Keratinocyte (primary cell): ENCODE results near the gene HIC2. TPM values are rescaled to one million over a fixed set of nuclear protein-coding genes. Genes with fewer than 3 reads are reported as not detected.
"Not testable (repeated sequence)": the region's sequence is repeated elsewhere in the genome, so short reads cannot be mapped to it uniquely, and the experiment has no call there.

Experiments used
- DNase-seq: peaks from one replicate; pipeline ENCODE4 v3.0.0-alpha.2; 2011; ENCODE audit warnings: low read depth, missing footprints, low spot score
- FAIRE-seq: peaks from 2 replicates; lab custom pipeline; 2011; peaks lifted over from hg19 to GRCh38; lab: Jason Lieb, UNC
- H2AFZ ChIP-seq: 2 replicates; pipeline ENCODE4 v1.6.0; 2012; ENCODE audit warnings: low read length, control low read depth, inconsistent platforms; ENCODE audit not compliant: control insufficient read depth
- H3K27ac ChIP-seq: 2 replicates; pipeline ENCODE4 v1.5.1; 2011; ENCODE audit warnings: low read length; ENCODE audit not compliant: control insufficient read depth, insufficient read depth
- H3K27me3 ChIP-seq: 3 replicates; pipeline ENCODE4 v1.6.0; 2011; ENCODE audit warnings: low read length; ENCODE audit not compliant: control insufficient read depth, insufficient read depth; ENCODE audit errors: extremely low read depth
- H3K36me3 ChIP-seq, 2 experiments: 2 replicates in 1 of 2; 3 replicates in 1 of 2; pipeline ENCODE4 v1.5.1; 2011; ENCODE audit warnings: low read length in 2 of 2, mild to moderate bottlenecking in 1 of 2; ENCODE audit not compliant: control insufficient read depth in 2 of 2, insufficient read depth in 2 of 2; ENCODE audit errors: extremely low read depth in 1 of 2
- H3K4me1 ChIP-seq: 3 replicates; pipeline ENCODE4 v1.5.1; 2011; ENCODE audit warnings: low read length; ENCODE audit not compliant: control insufficient read depth, insufficient read depth; ENCODE audit errors: extremely low read depth
- H3K4me2 ChIP-seq: 3 replicates; pipeline ENCODE4 v1.6.0; 2011; ENCODE audit warnings: low read depth, low read length; ENCODE audit not compliant: control insufficient read depth, insufficient read depth; ENCODE audit errors: extremely low read depth
- H3K4me3 ChIP-seq, 3 experiments: fragments of 200-600 bp in 1 of 3; sonication (generic) in 1 of 3; 2 replicates in 2 of 3; 3 replicates in 1 of 3; pipeline ENCODE4 v1.5.1; 2011 to 2016; ENCODE audit warnings: low read length in 3 of 3, mild to moderate bottlenecking in 3 of 3, control low read depth in 2 of 3, inconsistent platforms in 1 of 3, low read depth in 1 of 3, mixed read lengths in 1 of 3, mixed run types in 1 of 3, moderate library complexity in 1 of 3; ENCODE audit not compliant: control insufficient read depth in 2 of 3, insufficient read depth in 2 of 3; ENCODE audit errors: extremely low read depth in 1 of 3
- H3K79me2 ChIP-seq: 2 replicates; pipeline ENCODE4 v1.6.0; 2012; ENCODE audit warnings: low read length; ENCODE audit not compliant: control insufficient read depth, insufficient read depth
- H3K9ac ChIP-seq: 3 replicates; pipeline ENCODE4 v1.6.0; 2011; ENCODE audit warnings: low read length; ENCODE audit not compliant: control insufficient read depth, insufficient read depth; ENCODE audit errors: extremely low read depth
- H3K9me1 ChIP-seq: 3 replicates; pipeline ENCODE4 v1.6.0; 2011; ENCODE audit warnings: low read length; ENCODE audit not compliant: control insufficient read depth, insufficient read depth; ENCODE audit errors: extremely low read depth
- H3K9me3 ChIP-seq: 2 replicates; pipeline ENCODE4 v1.5.1; 2012; ENCODE audit warnings: low read depth, low read length; ENCODE audit not compliant: control insufficient read depth
- H4K20me1 ChIP-seq: 3 replicates; pipeline ENCODE4 v1.6.0; 2011; ENCODE audit warnings: low read length; ENCODE audit not compliant: control insufficient read depth, insufficient read depth; ENCODE audit errors: extremely low read depth
- dilution Hi-C: fragments of 300-500 bp; cut with MboI; formaldehyde crosslinking; loops from one replicate; pipeline ENCODE4 v1.7.0; 2020; ENCODE audit warnings: low sequenced_read_pairs; ENCODE audit not compliant: extremely low pct_ligation_motif_present
- polyA plus RNA-seq, 5 experiments: library from polyadenylated mRNA; depleted of rRNA in 3 of 5; stranded (reverse) in 3 of 5; stranded (forward) in 1 of 5; unstranded in 1 of 5; fragments of >200 nt; gene quantifications; 1 replicate in 1 of 5; 2 replicates in 3 of 5; 3 replicates in 1 of 5; pipeline versions ENCODE4 v1.2.1 to v1.2.3, GENCODE V29; 2011 to 2012; ENCODE audit warnings: missing spikeins in 2 of 5, low read depth in 1 of 5, low replicate concordance in 1 of 5

The HIC2 gene
- polyA plus RNA-seq, 1 donor (not counting 4 experiments of a cell fraction or from before 2014, with no cell fraction given) = 1.2 TPM

- H4K20me1 ChIP-seq, H3K4me2 ChIP-seq, H3K4me3 ChIP-seq, FAIRE-seq, H3K27ac ChIP-seq, H3K36me3 ChIP-seq, H3K27me3 ChIP-seq, H3K79me2 ChIP-seq, H2AFZ ChIP-seq, H3K9me3 ChIP-seq, dilution Hi-C loops, H3K9me1 ChIP-seq, H3K9ac ChIP-seq, DNase-seq, H3K4me1 ChIP-seq: not testable (repeated sequence)
These were observed 17.4 kb downstream of the HIC2 start for GRCh38 chr22:21434378-21435233.

- DNase-seq = not testable (repeated sequence)
These were observed 19.0 kb downstream of the HIC2 start for GRCh38 chr22:21435998-21436810.

GRCh38 chr22:21438013-21438412 lies 20.8 kb downstream of the HIC2 start:
- H3K4me1 ChIP-seq, dilution Hi-C loops, H2AFZ ChIP-seq, H3K4me2 ChIP-seq, H3K9me1 ChIP-seq, H3K9ac ChIP-seq, H4K20me1 ChIP-seq, H3K9me3 ChIP-seq, FAIRE-seq, H3K4me3 ChIP-seq, DNase-seq, H3K27ac ChIP-seq, H3K36me3 ChIP-seq, H3K27me3 ChIP-seq, H3K79me2 ChIP-seq: not testable (repeated sequence)

More at GRCh38 chr22:21435998-21436810, 19.0 kb downstream of the HIC2 start:
- H3K79me2 ChIP-seq, H3K27ac ChIP-seq, H3K27me3 ChIP-seq, H3K4me1 ChIP-seq, H3K36me3 ChIP-seq, H3K4me2 ChIP-seq, H2AFZ ChIP-seq, H3K9me1 ChIP-seq, H3K4me3 ChIP-seq, H4K20me1 ChIP-seq, H3K9me3 ChIP-seq, dilution Hi-C loops, H3K9ac ChIP-seq, FAIRE-seq: not testable (repeated sequence)

GRCh38 chr22:21440018-21440636 lies 23.0 kb downstream of the HIC2 start:
- H3K4me3 ChIP-seq, H4K20me1 ChIP-seq, H3K9me1 ChIP-seq, H3K27me3 ChIP-seq, H3K79me2 ChIP-seq, dilution Hi-C loops, FAIRE-seq, H3K9me3 ChIP-seq, H3K4me2 ChIP-seq, H3K36me3 ChIP-seq, H3K27ac ChIP-seq, DNase-seq, H2AFZ ChIP-seq, H3K4me1 ChIP-seq, H3K9ac ChIP-seq: not testable (repeated sequence)
